OCI-LY3 (cell line): ENCODE measurements around the gene THRB.

Experiments used
- H2AFZ ChIP-seq: fragments of 200-600, 300-600 bp; shearing (Covaris generic); 2 replicates; pipeline ENCODE4 v1.6.0; 2014; ENCODE audit warnings: antibody characterized with exemption, low read depth, low read length
- H3K27ac ChIP-seq: fragments of 200-600, 300-600 bp; sonication (generic); 2 replicates; pipeline ENCODE4 v1.5.1; 2014; ENCODE audit warnings: mild to moderate bottlenecking, low read length, moderate library complexity, mixed read lengths
- H3K27me3 ChIP-seq: fragments of 200-600, 300-600 bp; sonication (generic); 2 replicates; pipeline ENCODE4 v1.6.1; 2014; ENCODE audit warnings: low read depth, low read length, mixed read lengths
- H3K36me3 ChIP-seq: fragments of 200-600, 300-600 bp; sonication (generic); replicated peaks from 2 replicates; pipeline ENCODE3; 2014; ENCODE audit warnings: low read depth, low read length, mixed read lengths
- H3K4me1 ChIP-seq: fragments of 300-600, 200-600 bp; sonication (generic); 2 replicates; pipeline ENCODE4 v1.6.1; 2014; ENCODE audit warnings: low read length, mixed read lengths
- H3K4me2 ChIP-seq: fragments of 200-600, 300-600 bp; sonication (generic); 2 replicates; pipeline ENCODE4 v1.6.1; 2014; ENCODE audit warnings: low read length, mixed read lengths
- H3K4me3 ChIP-seq: fragments of 300-600, 200-600 bp; sonication (generic); 2 replicates; pipeline ENCODE4 v1.5.1; 2014; ENCODE audit warnings: antibody characterized with exemption, mild to moderate bottlenecking, low read length, moderate library complexity
- H3K79me2 ChIP-seq: fragments of 300-600, 200-600 bp; shearing (Covaris generic); 2 replicates; pipeline ENCODE4 v1.6.1; 2014; ENCODE audit warnings: mild to moderate bottlenecking, low read length, mixed read lengths
- H3K9ac ChIP-seq: fragments of 300-600, 200-600 bp; shearing (Covaris generic); 2 replicates; pipeline ENCODE4 v1.6.0; 2014; ENCODE audit warnings: mild to moderate bottlenecking, low read length, moderate library complexity
- H3K9me3 ChIP-seq: fragments of 200-600, 300-600 bp; shearing (Covaris generic); 2 replicates; pipeline ENCODE4 v1.6.1; 2014; ENCODE audit warnings: low read length, mixed read lengths; ENCODE audit not compliant: insufficient read depth
- H4K20me1 ChIP-seq: fragments of 200-600, 300-600 bp; sonication (generic); 2 replicates; pipeline ENCODE4 v1.6.1; 2016; ENCODE audit warnings: low read length, mixed read lengths; ENCODE audit not compliant: insufficient read depth
- EZH2phosphoT487 ChIP-seq: fragments of 200-600 bp; shearing (Covaris generic); IDR thresholded peaks from 2 replicates; pipeline ENCODE4 v1.6.1; 2018; ENCODE audit warnings: antibody characterized with exemption, mixed run types, low read depth
- TF ChIP-seq, protein P1 (sequence below): fragments of 200-600, 300-600 bp; sonication (generic); IDR thresholded peaks from 2 replicates; pipeline ENCODE4 v1.5.1; 2014; ENCODE audit warnings: antibody characterized with exemption, low read length, low read depth

Gene THRB

DNA sequence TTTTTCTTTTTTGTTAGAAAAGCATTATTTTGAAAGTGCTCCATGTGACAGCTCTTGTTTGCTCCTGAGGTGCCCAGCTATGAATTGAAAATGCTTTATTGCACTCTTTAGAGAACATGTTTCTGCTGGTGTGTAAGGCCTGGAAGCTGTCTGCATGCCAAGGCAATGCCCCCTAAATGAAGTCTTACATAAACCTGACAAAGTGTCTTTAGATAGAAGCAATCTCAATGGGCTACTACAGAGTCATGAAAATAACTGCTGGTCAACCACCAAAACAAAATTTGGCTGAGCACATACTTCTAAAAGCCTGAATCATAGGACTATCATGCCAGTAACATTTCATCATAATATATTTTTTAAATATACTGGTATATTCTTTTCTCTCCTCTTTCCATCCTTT, 178.7 kb downstream of the THRB start:
- no peak overlapping the region for H3K27ac ChIP-seq
- no peak overlapping the region for H3K4me3 ChIP-seq
- no peak overlapping the region for H3K9ac ChIP-seq
- no peak overlapping the region for H3K4me2 ChIP-seq
- H3K36me3 ChIP-seq: no peaks in the 10 kb centered on the region
- no peaks in the 10 kb centered on the region for H4K20me1 ChIP-seq
- peaks cover 4% of the 10 kb centered on the region for H3K27me3 ChIP-seq
- no peaks in the 10 kb centered on the region for H3K79me2 ChIP-seq
- TF ChIP-seq, protein P1, sequence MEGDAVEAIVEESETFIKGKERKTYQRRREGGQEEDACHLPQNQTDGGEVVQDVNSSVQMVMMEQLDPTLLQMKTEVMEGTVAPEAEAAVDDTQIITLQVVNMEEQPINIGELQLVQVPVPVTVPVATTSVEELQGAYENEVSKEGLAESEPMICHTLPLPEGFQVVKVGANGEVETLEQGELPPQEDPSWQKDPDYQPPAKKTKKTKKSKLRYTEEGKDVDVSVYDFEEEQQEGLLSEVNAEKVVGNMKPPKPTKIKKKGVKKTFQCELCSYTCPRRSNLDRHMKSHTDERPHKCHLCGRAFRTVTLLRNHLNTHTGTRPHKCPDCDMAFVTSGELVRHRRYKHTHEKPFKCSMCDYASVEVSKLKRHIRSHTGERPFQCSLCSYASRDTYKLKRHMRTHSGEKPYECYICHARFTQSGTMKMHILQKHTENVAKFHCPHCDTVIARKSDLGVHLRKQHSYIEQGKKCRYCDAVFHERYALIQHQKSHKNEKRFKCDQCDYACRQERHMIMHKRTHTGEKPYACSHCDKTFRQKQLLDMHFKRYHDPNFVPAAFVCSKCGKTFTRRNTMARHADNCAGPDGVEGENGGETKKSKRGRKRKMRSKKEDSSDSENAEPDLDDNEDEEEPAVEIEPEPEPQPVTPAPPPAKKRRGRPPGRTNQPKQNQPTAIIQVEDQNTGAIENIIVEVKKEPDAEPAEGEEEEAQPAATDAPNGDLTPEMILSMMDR: no peak
- TF ChIP-seq EZH2phosphoT487: no peak
- no peaks in the 10 kb centered on the region for H3K4me1 ChIP-seq
- no peaks in the 10 kb centered on the region for H3K9me3 ChIP-seq
- H2AFZ ChIP-seq: no peak overlapping the region

DNA sequence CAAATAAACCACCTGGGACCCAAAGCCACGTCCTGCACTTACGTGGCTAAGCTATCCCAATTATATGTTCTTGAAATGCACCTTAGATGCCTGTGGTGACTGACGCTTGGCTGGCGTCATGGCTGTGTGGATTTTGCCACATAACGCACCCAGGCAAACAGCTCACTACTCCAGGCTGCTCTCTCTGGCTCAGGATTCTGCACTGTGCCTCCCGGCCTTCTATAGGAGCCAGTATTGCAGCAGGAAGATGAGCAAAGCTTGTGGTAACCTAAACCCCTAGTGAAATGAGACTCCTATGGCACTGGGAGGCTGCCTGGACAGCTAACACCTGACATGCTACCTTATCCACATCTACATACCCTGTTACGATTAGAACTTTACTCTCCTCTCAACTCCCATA, 179.3 kb downstream of the THRB start:
- TF ChIP-seq EZH2phosphoT487: no peak
- Histone ChIP-seq H3K79me2 (no peaks in the 10 kb centered on the region), H3K9ac (no peak overlapping the region), H3K36me3 (no peaks in the 10 kb centered on the region), H3K4me3 (no peak overlapping the region), H4K20me1 (no peaks in the 10 kb centered on the region), H3K9me3 (no peaks in the 10 kb centered on the region), H3K4me1 (no peaks in the 10 kb centered on the region), H2AFZ (no peak overlapping the region), H3K27me3 (peaks cover 4% of the 10 kb centered on the region), H3K4me2 (no peak overlapping the region), H3K27ac (no peak overlapping the region)

DNA sequence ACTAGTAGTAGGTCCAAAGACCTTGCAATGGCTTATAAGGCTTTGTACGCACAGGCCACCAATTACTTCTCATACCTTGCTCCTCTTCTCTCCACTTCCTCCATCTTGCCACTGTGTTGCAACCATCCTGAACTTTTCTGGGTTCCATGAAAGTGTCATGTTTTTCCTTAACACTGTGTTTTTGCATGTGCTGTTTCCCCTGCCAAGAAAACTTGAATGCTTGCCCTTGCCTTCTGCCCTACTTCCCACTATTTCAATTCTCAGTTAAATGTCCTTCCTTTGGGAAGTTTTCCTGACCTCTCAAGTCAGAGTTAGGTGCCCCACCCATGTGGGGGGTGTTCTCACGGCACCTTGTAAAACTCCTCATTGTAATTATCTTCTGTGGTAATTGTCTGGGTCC, 182.8 kb downstream of the THRB start:
- H3K27me3 ChIP-seq: peaks cover 4% of the 10 kb centered on the region
- no peaks in the 10 kb centered on the region for H3K79me2 ChIP-seq
- no peak overlapping the region for H3K4me3 ChIP-seq
- no peak overlapping the region for H2AFZ ChIP-seq
- H3K9ac ChIP-seq: no peak overlapping the region
- no peaks in the 10 kb centered on the region for H3K9me3 ChIP-seq
- no peak overlapping the region for H3K4me2 ChIP-seq
- no peaks in the 10 kb centered on the region for H4K20me1 ChIP-seq
- no peaks in the 10 kb centered on the region for H3K4me1 ChIP-seq
- H3K36me3 ChIP-seq: no peaks in the 10 kb centered on the region
- H3K27ac ChIP-seq: no peak overlapping the region
- TF ChIP-seq, protein P1: no peak
- TF ChIP-seq EZH2phosphoT487: no peak

DNA sequence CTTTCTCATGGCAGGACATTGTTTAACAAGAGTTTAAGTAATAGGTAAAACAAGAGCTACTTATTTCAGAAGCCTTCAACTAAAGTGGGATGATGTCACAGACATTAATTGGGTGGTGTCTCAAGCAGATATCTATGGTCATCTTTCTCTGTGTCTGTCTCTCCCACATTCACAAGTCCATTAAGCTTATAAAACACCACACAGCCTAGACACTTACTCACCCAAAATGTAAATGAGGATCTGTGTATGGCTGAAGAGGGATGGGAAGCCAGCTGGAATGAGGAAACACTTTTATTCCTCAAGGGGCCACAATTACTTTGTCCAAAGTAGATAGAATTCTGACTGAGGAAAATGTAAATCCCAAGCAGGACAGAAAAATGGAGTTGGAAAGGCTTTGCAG, 183.8 kb downstream of the THRB start:
- TF ChIP-seq EZH2phosphoT487: no peak
- TF ChIP-seq, protein P1: no peak
- Histone ChIP-seq H3K4me1 (no peaks in the 10 kb centered on the region), H3K36me3 (no peaks in the 10 kb centered on the region), H3K27me3 (peaks cover 4% of the 10 kb centered on the region), H3K9me3 (no peaks in the 10 kb centered on the region), H3K79me2 (no peaks in the 10 kb centered on the region), H3K4me2 (no peak overlapping the region), H2AFZ (no peak overlapping the region), H3K9ac (no peak overlapping the region), H3K4me3 (no peak overlapping the region), H4K20me1 (no peaks in the 10 kb centered on the region), H3K27ac (no peak overlapping the region)

DNA sequence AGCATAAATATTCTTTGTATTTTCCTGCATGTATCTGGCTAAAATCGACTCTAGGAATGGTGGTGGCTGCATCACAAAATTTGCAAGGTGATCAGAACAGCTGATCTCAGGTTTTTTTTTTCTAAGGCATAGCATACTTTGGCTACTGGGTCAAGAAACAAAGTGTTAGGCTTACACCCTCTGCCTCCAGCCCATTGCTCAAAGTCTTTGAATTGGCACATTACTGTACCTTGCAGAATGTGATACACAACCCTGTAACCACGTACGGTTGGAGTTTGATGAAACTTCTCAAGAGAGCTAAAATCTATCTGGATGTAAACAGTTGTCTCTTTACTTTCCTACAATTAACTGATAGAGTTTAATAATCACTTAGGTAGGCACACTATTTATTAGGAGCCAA, 188.1 kb downstream of the THRB start:
- no peak overlapping the region for H2AFZ ChIP-seq
- H3K27ac ChIP-seq: no peak overlapping the region
- H3K36me3 ChIP-seq: no peaks in the 10 kb centered on the region
- no peaks in the 10 kb centered on the region for H3K79me2 ChIP-seq
- TF ChIP-seq EZH2phosphoT487: no peak
- TF ChIP-seq, protein P1: no peak
- H3K9me3 ChIP-seq: no peaks in the 10 kb centered on the region
- no peaks in the 10 kb centered on the region for H3K4me1 ChIP-seq
- H3K4me3 ChIP-seq: no peak overlapping the region
- no peak overlapping the region for H3K9ac ChIP-seq
- H3K4me2 ChIP-seq: no peak overlapping the region
- no peaks in the 10 kb centered on the region for H4K20me1 ChIP-seq
- H3K27me3 ChIP-seq: no peaks in the 10 kb centered on the region
